D721Med (cell line): ENCODE results near the gene PLIN1.

Experiments used
- DNase-seq: peaks from one replicate; pipeline ENCODE4 v3.0.0; 2011; ENCODE audit warnings: low spot score; ENCODE audit not compliant: insufficient read length
- FAIRE-seq: peaks from 2 replicates; lab custom pipeline; 2011; peaks lifted over from hg19 to GRCh38; lab: Jason Lieb, UNC
- CTCF ChIP-seq: IDR thresholded peaks from 2 replicates; pipeline ENCODE4 v1.5.1; 2012; ENCODE audit warnings: mild to moderate bottlenecking, control low read depth; ENCODE audit not compliant: insufficient read depth; ENCODE audit errors: missing control alignments

Gene PLIN1

GRCh38 chr15:89666858-89667705 is 12.1 kb downstream of the PLIN1 start:
- no peak for TF ChIP-seq CTCF
- no peak for FAIRE-seq
- no peak for DNase-seq

GRCh38 chr15:89666184-89666857 is 12.8 kb downstream of the PLIN1 start:
- no peak for FAIRE-seq
- no peak for DNase-seq
- no peak for TF ChIP-seq CTCF

GRCh38 chr15:89665449-89666181 is 13.6 kb downstream of the PLIN1 start:
- DNase-seq (no peak), FAIRE-seq (no peak)
- TF ChIP-seq CTCF, result no peak

GRCh38 chr15:89664441-89665350 is 14.5 kb downstream of the PLIN1 start:
- FAIRE-seq (no peak), DNase-seq (no peak)
- no peak for TF ChIP-seq CTCF

GRCh38 chr15:89662893-89663626 is 16.1 kb downstream of the PLIN1 start:
- FAIRE-seq (no peak), DNase-seq (no peak)
- TF ChIP-seq CTCF, result no peak

GRCh38 chr15:89660556-89660955 is 18.6 kb downstream of the PLIN1 start:
- DNase-seq, result no peak
- no peak for TF ChIP-seq CTCF
- no peak for FAIRE-seq
